GM12878 (cell line): ENCODE measurements around the gene CIAO2A. TPM values are rescaled to one million over a fixed set of nuclear protein-coding genes. Genes with fewer than 3 reads are reported as not detected.

ENCODE experiments used
- ATAC-seq: fragments of 200-7000 bp; cut with Tn5 transposase; 3 replicates; pipeline ENCODE4 v1.9.1; 2020; ENCODE audit warnings: mild to moderate bottlenecking, moderate library complexity
- BruUV-seq: library from RNA; stranded (reverse); fragments of 400-500 nt; replicated peaks from 2 replicates; lab custom pipeline; 2021; lab: Mats Ljungman, UMichigan
- CTCF ChIA-PET: fragments of 300-600 bp; sonication (Branson Sonifier 250); formaldehyde crosslinking; extraction: SDS; loops from one replicate; lab custom pipeline; 2021; ENCODE audit warnings: inconsistent platforms; lab: Yijun Ruan, JAX
- POLR2A ChIA-PET: fragments of 350-600 bp; formaldehyde crosslinking; extraction: SDS; loops from one replicate; lab custom pipeline; 2021; ENCODE audit warnings: inconsistent platforms; lab: Charles Lee
- RAD21 ChIA-PET: fragments of 300-600 bp; sonication (Branson Sonifier 250); formaldehyde crosslinking; loops from one replicate; lab custom pipeline; 2023; ENCODE audit warnings: antibody characterized with exemption; ENCODE audit not compliant: unreplicated experiment; lab: Charles Lee
- SMC1A ChIA-PET: fragments of 300-600 bp; sonication (Branson Sonifier 250); formaldehyde crosslinking; loops from one replicate; lab custom pipeline; 2023; ENCODE audit not compliant: unreplicated experiment, uncharacterized antibody; lab: Charles Lee
- DNase-seq: peaks from one replicate; pipeline ENCODE4 v3.0.0-alpha.2; 2011; ENCODE audit warnings: low read depth, low spot score
- FAIRE-seq: peaks from 3 replicates; lab custom pipeline; 2011; peaks lifted over from hg19 to GRCh38; lab: Jason Lieb, UNC
- H2AFZ ChIP-seq: 2 replicates; pipeline ENCODE4 v1.6.0; 2011; ENCODE audit warnings: low read depth, low read length, control low read depth; ENCODE audit not compliant: control insufficient read depth
- H3K27ac ChIP-seq: 2 replicates; pipeline ENCODE4 v1.5.1; 2011; ENCODE audit warnings: control low read depth; ENCODE audit not compliant: control insufficient read depth, insufficient read depth
- H3K27me3 ChIP-seq, 2 experiments: replicated peaks in 1 of 2; 2 replicates each; pipeline versions ENCODE4 v1.6.0 to v1.6.1; 2011; ENCODE audit warnings: low read length in 1 of 2; ENCODE audit not compliant: control insufficient read depth in 2 of 2, insufficient read depth in 2 of 2
- H3K36me3 ChIP-seq, 2 experiments: 2 replicates each; pipeline ENCODE4 v1.5.1; 2011; ENCODE audit warnings: low read length in 1 of 2; ENCODE audit not compliant: control insufficient read depth in 2 of 2, insufficient read depth in 2 of 2
- H3K4me1 ChIP-seq: 2 replicates; pipeline ENCODE4 v1.6.1; 2011; ENCODE audit warnings: mild to moderate bottlenecking, low read length, moderate library complexity, mixed read lengths; ENCODE audit not compliant: control insufficient read depth, insufficient read depth
- H3K4me2 ChIP-seq: 2 replicates; pipeline ENCODE4 v1.6.0; 2011; ENCODE audit warnings: control low read depth; ENCODE audit not compliant: control insufficient read depth, insufficient read depth
- H3K4me3 ChIP-seq: fragments of 200-600 bp; sonication (generic); 2 replicates; pipeline ENCODE4 v1.5.1; 2016
- H3K79me2 ChIP-seq: 2 replicates; pipeline ENCODE4 v1.6.0; 2011; ENCODE audit warnings: low read length; ENCODE audit not compliant: control insufficient read depth, insufficient read depth
- H3K9ac ChIP-seq: 2 replicates; pipeline ENCODE4 v1.8.0; 2011; ENCODE audit warnings: low read length, control low read depth, mixed read lengths; ENCODE audit not compliant: control insufficient read depth, insufficient read depth
- H3K9me3 ChIP-seq: replicated peaks from 3 replicates; pipeline ENCODE4 v1.5.1; 2011; ENCODE audit warnings: mild to moderate bottlenecking, low read length; ENCODE audit not compliant: control insufficient read depth, insufficient read depth
- H4K20me1 ChIP-seq: 2 replicates; pipeline ENCODE4 v1.6.0; 2011; ENCODE audit not compliant: control insufficient read depth, insufficient read depth
- BRCA1 ChIP-seq: IDR thresholded peaks from 2 replicates; pipeline ENCODE4 v1.6.1; 2011; ENCODE audit warnings: low read depth, low read length, improper control_type of control experiment
- ZNF592 ChIP-seq: fragments of 450-650 bp; IDR thresholded peaks from 2 replicates; pipeline ENCODE4 v1.6.1; 2017; ENCODE audit warnings: mild to moderate bottlenecking, moderate library complexity
- WGBS: methylation state at CpG from one replicate; pipeline ENCODE4 v1.1.6; 2016; ENCODE audit warnings: low lambda C conversion rate; ENCODE audit not compliant: insufficient replicate concordance, insufficient coverage; ENCODE audit errors: missing lambda C conversion rate; 5-methylcytosine and 5-hydroxymethylcytosine counted together
- in situ Hi-C: fragments of 300-500 bp; cut with MboI; formaldehyde crosslinking; loops from 9 replicates; pipeline ENCODE4 v1.14.3; 2018; ENCODE audit warnings: mixed read lengths
- intact Hi-C: fragments of 100-400 bp; cut with micrococcal nuclease; formaldehyde crosslinking; loops from one replicate; pipeline ENCODE4 v1.14.2; 2022; ENCODE audit not compliant: unreplicated experiment
- polyA plus RNA-seq, 11 experiments: library from polyadenylated mRNA; depleted of rRNA in 4 of 11; unstranded in 6 of 11; stranded (reverse) in 5 of 11; fragments of >200 nt; fragmentation: Nextera tagmentation in 4 of 11; fragmentation: Illumina TruSeq in 1 of 11; extraction: Ambion mirVana in 4 of 11; extraction: Trizol in 1 of 11; gene quantifications; 1 replicate in 1 of 11; 2 replicates in 10 of 11; pipeline versions ENCODE4 v1.2.1 to v1.2.3, GENCODE V29; 2011 to 2016; ENCODE audit warnings: inconsistent platforms in 2 of 11, missing spikeins in 2 of 11, low read depth in 1 of 11
- total RNA-seq, 4 experiments: library from RNA; depleted of rRNA in 3 of 4; stranded (reverse); fragments of >200 nt in 3 of 4; fragmentation: Illumina TruSeq in 1 of 4; extraction: Trizol in 1 of 4; gene quantifications; 2 replicates each; pipeline versions ENCODE4 v1.2.1 to v1.2.3, GENCODE V29; 2013 to 2021
- TF ChIP-seq, protein P1 (sequence below): fragments of 450-650 bp; IDR thresholded peaks from 2 replicates; pipeline ENCODE4 v1.6.1; 2016; ENCODE audit warnings: mild to moderate bottlenecking

Gene CIAO2A
- total and polyA plus RNA-seq, 10 of the 15 experiments (the other 5 are each of a cell fraction or from before 2014, with no cell fraction given), result 94.5 to 400 (median 204) TPM

- TF ChIP-seq, protein P1, sequence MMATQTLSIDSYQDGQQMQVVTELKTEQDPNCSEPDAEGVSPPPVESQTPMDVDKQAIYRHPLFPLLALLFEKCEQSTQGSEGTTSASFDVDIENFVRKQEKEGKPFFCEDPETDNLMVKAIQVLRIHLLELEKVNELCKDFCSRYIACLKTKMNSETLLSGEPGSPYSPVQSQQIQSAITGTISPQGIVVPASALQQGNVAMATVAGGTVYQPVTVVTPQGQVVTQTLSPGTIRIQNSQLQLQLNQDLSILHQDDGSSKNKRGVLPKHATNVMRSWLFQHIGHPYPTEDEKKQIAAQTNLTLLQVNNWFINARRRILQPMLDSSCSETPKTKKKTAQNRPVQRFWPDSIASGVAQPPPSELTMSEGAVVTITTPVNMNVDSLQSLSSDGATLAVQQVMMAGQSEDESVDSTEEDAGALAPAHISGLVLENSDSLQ, result peak; percentile 19; the same call in 1 of the 2 replicates
- no peak for TF ChIP-seq ZNF592
- TF ChIP-seq BRCA1, result no peak
- POLR2A ChIA-PET, result interaction anchor here (0.5 to 1.9 kb wide), 2 partner anchors 44 to 98 kb away, joined by 4 to 8 read pairs; no protein-coding TSS in a partner anchor
- no peak overlapping the region for H2AFZ ChIP-seq
- in situ Hi-C loops, result no loop called here
- peak overlapping the region; percentile 50; the same call in 1 of the 2 replicates for H3K4me2 ChIP-seq
- intact Hi-C loops, result no loop called here
- RAD21 ChIA-PET, result interaction anchor here (0.7 to 2.3 kb wide), 3 partner anchors 8 to 53 kb away, joined by 3 to 13 read pairs (median 4); no protein-coding TSS in a partner anchor
- SMC1A ChIA-PET, result interaction anchor here (0.7 to 2.0 kb wide), 5 partner anchors 10 to 634 kb away, joined by 3 to 12 read pairs (median 6); no protein-coding TSS in a partner anchor
- H3K9ac ChIP-seq, result no peak overlapping the region
- FAIRE-seq, result no peak
- CTCF ChIA-PET, result interaction anchor here (1.1 to 2.1 kb wide), 6 partner anchors 10 to 53 kb away, joined by 3 to 9 read pairs (median 4); no protein-coding TSS in a partner anchor
- H3K36me3 ChIP-seq, result no peaks in the 10 kb centered on the region; a peak in 2 of 4 replicates
- H3K4me1 ChIP-seq, result peaks cover 13% of the 10 kb centered on the region
- no peaks in the 10 kb centered on the region; the same call in 2 of the 3 replicates for H3K9me3 ChIP-seq
- H3K27me3 ChIP-seq, result no peaks in the 10 kb centered on the region
- H3K4me3 ChIP-seq, result 0 out of 2 replicates have a peak overlapping the region, but pooled peaks have one; percentile 2
- H3K27ac ChIP-seq, result no peak overlapping the region
- H3K79me2 ChIP-seq, result peaks cover 86% of the 10 kb centered on the region
- no TSS peak for BruUV-seq
- no peak for DNase-seq
- H4K20me1 ChIP-seq, result no peaks in the 10 kb centered on the region
- WGBS, result 100% methylated on average over 2 of the region's 2 CpGs
- ATAC-seq, result peak; percentile 36; the same call in 2 of the 3 replicates
Measured at GRCh38 chr15:64100958-64101357, 7.3 kb upstream of the CIAO2A start.
